Mammary epithelial cell (primary cell): ENCODE results near the gene SYNGR4.

Source experiments
- EZH2 ChIP-seq: IDR thresholded peaks from 2 replicates; pipeline ENCODE4 v1.6.1; 2012; ENCODE audit warnings: low read length, inconsistent platforms, borderline replicate concordance
- TF ChIP-seq, protein P1 (sequence below), 2 donors: IDR thresholded peaks in 1 of 2; conservative IDR thresholded peaks in 1 of 2; 2 replicates each; pipeline ENCODE4 v1.5.1; 2011 to 2012; ENCODE audit warnings: inconsistent platforms in 2 of 2, low read length in 2 of 2, mild to moderate bottlenecking in 2 of 2, control low read depth in 1 of 2, low read depth in 1 of 2; ENCODE audit not compliant: insufficient read depth in 1 of 2; ENCODE audit errors: extremely low read depth in 1 of 2

GRCh38 chr19:48398102-48398374 is 33.9 kb downstream of the SYNGR4 start:
- no peak for TF ChIP-seq EZH2
- TF ChIP-seq, protein P1, sequence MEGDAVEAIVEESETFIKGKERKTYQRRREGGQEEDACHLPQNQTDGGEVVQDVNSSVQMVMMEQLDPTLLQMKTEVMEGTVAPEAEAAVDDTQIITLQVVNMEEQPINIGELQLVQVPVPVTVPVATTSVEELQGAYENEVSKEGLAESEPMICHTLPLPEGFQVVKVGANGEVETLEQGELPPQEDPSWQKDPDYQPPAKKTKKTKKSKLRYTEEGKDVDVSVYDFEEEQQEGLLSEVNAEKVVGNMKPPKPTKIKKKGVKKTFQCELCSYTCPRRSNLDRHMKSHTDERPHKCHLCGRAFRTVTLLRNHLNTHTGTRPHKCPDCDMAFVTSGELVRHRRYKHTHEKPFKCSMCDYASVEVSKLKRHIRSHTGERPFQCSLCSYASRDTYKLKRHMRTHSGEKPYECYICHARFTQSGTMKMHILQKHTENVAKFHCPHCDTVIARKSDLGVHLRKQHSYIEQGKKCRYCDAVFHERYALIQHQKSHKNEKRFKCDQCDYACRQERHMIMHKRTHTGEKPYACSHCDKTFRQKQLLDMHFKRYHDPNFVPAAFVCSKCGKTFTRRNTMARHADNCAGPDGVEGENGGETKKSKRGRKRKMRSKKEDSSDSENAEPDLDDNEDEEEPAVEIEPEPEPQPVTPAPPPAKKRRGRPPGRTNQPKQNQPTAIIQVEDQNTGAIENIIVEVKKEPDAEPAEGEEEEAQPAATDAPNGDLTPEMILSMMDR (conservative IDR thresholded peaks at IDR 0.05 in 1 of 2, IDR thresholded peaks at IDR 0.05 in 1 of 2; ENCODE audit: extremely low read depth in 1 of 2, insufficient read depth in 1 of 2, low read depth in 1 of 2, low read length in 2 of 2): no peak
